Parathyroid adenoma (tissue), 2 donors: ENCODE measurements around the gene FAM149A.

Experiments
- H2AFZ ChIP-seq: fragments of 300-600 bp; sonication (generic); one replicate; pipeline ENCODE4 v1.7.0; 2017; ENCODE audit warnings: antibody characterized with exemption, mild to moderate bottlenecking
- H3K27ac ChIP-seq: fragments of 300-600 bp; sonication (generic); one replicate; pipeline ENCODE4 v1.7.0; 2017
- H3K27me3 ChIP-seq: fragments of 300-600 bp; sonication (generic); one replicate; pipeline ENCODE4 v1.7.0; 2017; ENCODE audit warnings: low read length; ENCODE audit not compliant: control insufficient read depth, insufficient read depth
- H3K36me3 ChIP-seq: fragments of 300-600 bp; sonication (generic); one replicate; pipeline ENCODE4 v1.7.0; 2017; ENCODE audit warnings: low read length; ENCODE audit not compliant: control insufficient read depth, insufficient read depth
- H3K4me1 ChIP-seq: fragments of 300-600 bp; sonication (generic); one replicate; pipeline ENCODE4 v1.7.0; 2017; ENCODE audit warnings: control low read depth
- H3K4me2 ChIP-seq: fragments of 300-600 bp; sonication (generic); one replicate; pipeline ENCODE4 v1.7.0; 2017; ENCODE audit warnings: low read length
- H3K4me3 ChIP-seq: fragments of 300-600 bp; sonication (generic); one replicate; pipeline ENCODE4 v1.7.0; 2017; ENCODE audit warnings: low read depth, low read length
- H3K79me2 ChIP-seq: fragments of 300-600 bp; sonication (generic); one replicate; pipeline ENCODE4 v1.7.0; 2017; ENCODE audit warnings: control low read depth
- H3K9ac ChIP-seq: fragments of 300-600 bp; sonication (generic); one replicate; pipeline ENCODE4 v1.7.0; 2017; ENCODE audit warnings: mild to moderate bottlenecking
- H3K9me3 ChIP-seq: fragments of 300-600 bp; sonication (generic); one replicate; pipeline ENCODE4 v1.7.0; 2017; ENCODE audit warnings: low read length; ENCODE audit not compliant: control insufficient read depth
- TF ChIP-seq, protein P1 (sequence below): fragments of 300-600 bp; sonication (generic); IDR thresholded peaks from one replicate; pipeline ENCODE4 v1.7.0; 2017; ENCODE audit warnings: antibody characterized with exemption, mild to moderate bottlenecking
- donor health status: primary hyperparathyroidism.

Gene FAM149A

DNA sequence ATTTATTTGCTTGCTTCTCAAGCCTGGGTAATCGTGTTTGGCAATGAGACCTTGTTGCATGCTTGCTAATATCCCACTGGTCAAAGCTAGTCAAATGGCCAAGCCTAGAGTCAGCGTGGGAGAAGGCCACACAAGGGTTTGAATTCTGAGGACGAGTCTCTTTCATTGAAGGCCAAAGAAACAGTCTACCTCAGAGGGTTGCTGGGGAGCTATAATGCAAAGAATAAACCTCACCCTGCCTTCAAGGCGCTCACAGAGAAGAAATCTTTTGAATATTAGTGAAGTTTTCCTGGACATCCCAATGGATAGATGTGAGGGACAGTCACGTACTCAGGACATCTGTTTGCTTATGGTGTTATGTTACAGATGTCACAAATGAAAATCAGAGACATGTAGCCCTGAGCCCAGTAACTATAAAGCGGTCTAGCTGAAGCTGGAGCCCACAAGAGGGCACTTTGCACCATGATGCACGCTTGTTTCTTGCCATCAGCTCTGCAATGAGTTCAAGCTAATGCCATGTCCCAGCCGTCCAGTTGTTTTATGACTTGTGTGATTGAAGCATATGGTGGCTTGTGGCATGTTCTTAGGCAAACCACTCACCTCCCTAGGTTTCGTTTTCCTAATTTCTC lies 36.6 kb upstream of the FAM149A start:
- no peaks in the 10 kb centered on the region for H3K27me3 ChIP-seq
- TF ChIP-seq, protein P1, sequence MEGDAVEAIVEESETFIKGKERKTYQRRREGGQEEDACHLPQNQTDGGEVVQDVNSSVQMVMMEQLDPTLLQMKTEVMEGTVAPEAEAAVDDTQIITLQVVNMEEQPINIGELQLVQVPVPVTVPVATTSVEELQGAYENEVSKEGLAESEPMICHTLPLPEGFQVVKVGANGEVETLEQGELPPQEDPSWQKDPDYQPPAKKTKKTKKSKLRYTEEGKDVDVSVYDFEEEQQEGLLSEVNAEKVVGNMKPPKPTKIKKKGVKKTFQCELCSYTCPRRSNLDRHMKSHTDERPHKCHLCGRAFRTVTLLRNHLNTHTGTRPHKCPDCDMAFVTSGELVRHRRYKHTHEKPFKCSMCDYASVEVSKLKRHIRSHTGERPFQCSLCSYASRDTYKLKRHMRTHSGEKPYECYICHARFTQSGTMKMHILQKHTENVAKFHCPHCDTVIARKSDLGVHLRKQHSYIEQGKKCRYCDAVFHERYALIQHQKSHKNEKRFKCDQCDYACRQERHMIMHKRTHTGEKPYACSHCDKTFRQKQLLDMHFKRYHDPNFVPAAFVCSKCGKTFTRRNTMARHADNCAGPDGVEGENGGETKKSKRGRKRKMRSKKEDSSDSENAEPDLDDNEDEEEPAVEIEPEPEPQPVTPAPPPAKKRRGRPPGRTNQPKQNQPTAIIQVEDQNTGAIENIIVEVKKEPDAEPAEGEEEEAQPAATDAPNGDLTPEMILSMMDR: peak; percentile 25
- no peaks in the 10 kb centered on the region for H3K36me3 ChIP-seq
- H3K27ac ChIP-seq: no peak overlapping the region
- peak overlapping the region; percentile 83 for H3K4me3 ChIP-seq
- no peak overlapping the region for H3K9ac ChIP-seq
- H3K4me2 ChIP-seq: peak overlapping the region; percentile 91
- H3K4me1 ChIP-seq: no peaks in the 10 kb centered on the region
- H3K79me2 ChIP-seq: no peaks in the 10 kb centered on the region
- peak overlapping the region; percentile 78 for H2AFZ ChIP-seq
- no peaks in the 10 kb centered on the region for H3K9me3 ChIP-seq

DNA sequence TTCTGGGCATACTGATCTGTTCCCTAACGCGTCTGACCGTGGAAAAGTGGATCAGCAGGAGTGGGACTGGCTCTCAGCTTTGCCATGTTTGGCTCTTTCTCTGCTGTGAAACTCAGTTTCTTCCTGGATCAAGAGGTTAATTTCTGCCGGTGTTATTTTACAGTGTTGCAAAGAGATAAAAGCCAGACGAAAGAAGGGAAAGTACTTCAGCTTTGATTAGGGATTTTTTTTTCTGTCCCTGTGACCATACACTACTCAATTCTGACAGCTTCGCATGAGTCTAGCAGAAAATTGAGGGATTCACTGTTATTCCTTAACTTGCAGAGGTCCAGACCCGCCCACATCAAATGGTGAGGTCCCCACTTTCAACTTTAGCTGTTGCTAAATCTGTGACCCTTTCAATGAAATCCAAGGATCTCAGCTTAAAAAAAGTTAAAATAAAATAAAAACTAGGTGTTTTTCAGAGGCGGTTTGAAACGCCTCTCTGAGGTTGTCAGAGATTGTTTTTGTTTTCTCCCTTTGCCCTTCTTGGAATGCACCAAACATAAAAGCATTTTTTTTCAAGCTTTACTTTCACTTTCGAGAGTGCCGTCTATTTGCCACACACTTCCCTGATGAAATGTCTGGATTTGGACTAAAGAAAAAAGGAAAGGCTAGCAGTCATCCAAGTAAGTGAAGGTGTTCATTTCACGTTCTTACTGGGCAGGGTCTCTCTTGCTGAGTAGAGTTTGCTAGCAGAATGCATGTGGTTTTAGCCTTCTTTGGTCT lies 35.7 kb upstream of the FAM149A start, which contains the start of gene TLR3:
TLR3 (plus strand) TSS at position 576 of the 768 bp plus-strand sequence. CDS start 7,464 bp downstream, outside the sequence.
- no peaks in the 10 kb centered on the region for H3K79me2 ChIP-seq
- H3K4me2 ChIP-seq: peak within 1 kb of the TSS; percentile 91
- H3K9ac ChIP-seq: no peak within 1 kb of the TSS
- H3K27ac ChIP-seq: no peak within 1 kb of the TSS
- TF ChIP-seq, protein P1: no peak
- peak within 1 kb of the TSS; percentile 83 for H3K4me3 ChIP-seq
- no peaks in the 10 kb centered on the region for H3K27me3 ChIP-seq
- H3K36me3 ChIP-seq: no peaks in the 10 kb centered on the region
- no peaks in the 10 kb centered on the region for H3K9me3 ChIP-seq
- no peaks in the 10 kb centered on the region for H3K4me1 ChIP-seq
- peak within 1 kb of the TSS; percentile 78 for H2AFZ ChIP-seq

DNA sequence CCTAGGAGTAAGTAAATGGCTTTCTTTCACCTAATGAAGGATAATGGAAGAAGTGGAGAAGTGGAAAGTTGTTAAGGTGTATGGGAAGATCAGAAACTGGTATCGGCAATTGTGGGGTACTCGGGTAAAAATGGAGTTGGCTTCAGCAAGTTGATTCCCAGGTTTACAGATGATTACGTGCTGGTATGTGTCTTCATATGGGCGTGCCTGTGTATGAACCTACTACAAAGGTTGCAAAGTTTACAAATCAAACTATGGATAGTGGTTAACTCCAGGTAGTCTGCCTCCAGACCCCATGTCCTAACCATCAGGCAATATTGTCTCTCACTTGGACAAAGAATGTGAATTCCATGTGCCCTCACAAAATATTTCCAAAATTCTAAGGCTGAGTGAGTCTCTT lies 34.8 kb upstream of the FAM149A start:
- Histone ChIP-seq H3K9ac (no peak overlapping the region), H3K79me2 (no peaks in the 10 kb centered on the region), H3K36me3 (no peaks in the 10 kb centered on the region), H3K4me3 (peak overlapping the region; percentile 83), H3K27ac (no peak overlapping the region), H2AFZ (peak overlapping the region; percentile 78), H3K4me2 (peak overlapping the region; percentile 91), H3K27me3 (no peaks in the 10 kb centered on the region), H3K9me3 (no peaks in the 10 kb centered on the region), H3K4me1 (no peaks in the 10 kb centered on the region)
- TF ChIP-seq, protein P1: no peak

DNA sequence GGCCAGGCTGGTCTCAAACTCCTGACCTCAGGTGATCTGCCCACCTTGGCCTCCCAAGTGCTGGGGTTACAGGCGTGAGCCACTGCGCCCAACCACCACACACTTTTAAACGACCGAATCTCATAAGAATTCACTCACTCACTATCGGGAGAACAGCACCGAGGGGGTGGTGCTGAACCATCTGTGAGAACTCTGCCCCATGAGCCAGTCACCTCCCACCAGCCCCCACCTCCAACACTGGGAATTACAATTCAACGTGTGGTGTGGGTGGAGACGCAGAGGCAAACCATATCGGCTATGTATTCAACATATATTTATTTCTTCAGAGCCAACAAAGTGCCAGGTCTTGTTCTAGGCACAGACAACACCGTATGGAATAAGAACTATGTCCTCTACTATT lies 32.0 kb upstream of the FAM149A start:
- Histone ChIP-seq H3K79me2 (no peaks in the 10 kb centered on the region), H3K9ac (no peak overlapping the region), H2AFZ (no peak overlapping the region), H3K4me2 (no peak overlapping the region), H3K9me3 (no peaks in the 10 kb centered on the region), H3K36me3 (no peaks in the 10 kb centered on the region), H3K27ac (no peak overlapping the region), H3K27me3 (no peaks in the 10 kb centered on the region), H3K4me1 (no peaks in the 10 kb centered on the region), H3K4me3 (no peak overlapping the region)
- TF ChIP-seq, protein P1: no peak
